ENCODE measurements around the gene POLDIP2.
A peak's percentile ranks its signal among the peaks of the same experiment; 100 is the strongest.

Gene POLDIP2

DNA sequence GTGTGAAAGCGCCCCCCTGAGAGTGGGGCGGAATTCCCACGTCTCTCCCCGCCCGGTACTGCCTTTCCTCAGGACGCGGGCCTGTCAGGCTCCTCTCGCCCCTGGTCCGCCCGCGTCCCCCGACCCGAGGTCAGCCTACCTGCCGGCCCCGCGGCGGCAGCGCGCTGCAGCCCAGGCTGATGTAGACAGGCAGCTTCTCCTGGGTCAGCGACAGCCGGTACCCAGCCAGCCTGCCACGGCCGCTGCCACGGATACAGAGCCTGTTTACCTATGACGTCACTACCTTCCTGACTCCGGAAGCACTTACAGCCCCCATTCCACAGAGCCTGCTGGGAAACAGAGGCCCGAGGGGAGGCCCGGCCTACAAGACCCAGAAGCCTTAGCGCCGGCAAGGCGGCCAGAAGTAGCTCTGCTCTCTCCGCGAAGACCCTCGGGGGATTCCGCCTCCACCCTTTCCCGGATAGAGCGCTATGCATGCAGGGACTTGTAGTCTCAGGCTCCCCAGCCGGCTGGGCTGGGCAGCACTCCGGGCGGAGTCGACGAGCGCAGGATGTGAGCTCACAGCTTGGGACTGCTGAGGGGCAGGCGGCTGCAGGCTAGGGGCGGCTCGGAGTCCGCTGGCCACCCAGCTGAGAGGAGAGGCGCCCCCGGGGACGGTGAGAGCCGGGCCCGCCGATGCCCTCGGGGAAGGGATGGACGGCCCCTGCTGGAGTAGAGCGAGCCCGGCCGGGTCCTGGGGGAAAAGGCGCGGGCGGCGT, 21.9 kb downstream of the POLDIP2 start, which contains the start of the genes IFT20 and TNFAIP1:
IFT20 (minus strand) TSS at position 272 of the 758 bp plus-strand sequence. CDS start 3,487 bp downstream, outside the sequence.
TNFAIP1 (plus strand) TSS at position 561 of the 758 bp plus-strand sequence. CDS start 3,761 bp downstream, outside the sequence.
- DNase-seq = peak; percentile 95

GRCh38 chr17:28334666-28335200, 22.6 kb downstream of the POLDIP2 start:
- DNase-seq = no peak

DNA sequence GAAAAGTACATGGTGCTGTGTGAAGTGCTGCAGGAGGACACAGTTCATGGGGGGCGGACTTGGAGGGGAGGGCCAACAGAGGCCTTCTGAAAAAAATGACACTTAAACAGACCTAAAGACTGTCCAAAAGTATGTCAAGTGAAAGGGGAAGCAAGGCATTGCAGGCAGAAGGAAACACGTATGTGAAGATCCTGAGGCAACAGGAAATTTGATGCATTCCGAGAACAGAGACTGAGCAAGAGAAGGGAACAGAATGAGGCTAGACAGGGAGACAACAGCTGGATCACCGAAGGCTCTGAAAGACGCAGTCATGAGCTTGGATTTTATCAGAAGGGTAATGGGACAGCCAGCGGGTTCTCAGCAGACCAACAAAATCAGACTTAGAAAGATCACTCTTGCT, 23.2 kb downstream of the POLDIP2 start:
- DNase-seq = no peak

- DNase-seq = no peak
These were observed 24.1 kb downstream of the POLDIP2 start for GRCh38 chr17:28333083-28333746.

DNA sequence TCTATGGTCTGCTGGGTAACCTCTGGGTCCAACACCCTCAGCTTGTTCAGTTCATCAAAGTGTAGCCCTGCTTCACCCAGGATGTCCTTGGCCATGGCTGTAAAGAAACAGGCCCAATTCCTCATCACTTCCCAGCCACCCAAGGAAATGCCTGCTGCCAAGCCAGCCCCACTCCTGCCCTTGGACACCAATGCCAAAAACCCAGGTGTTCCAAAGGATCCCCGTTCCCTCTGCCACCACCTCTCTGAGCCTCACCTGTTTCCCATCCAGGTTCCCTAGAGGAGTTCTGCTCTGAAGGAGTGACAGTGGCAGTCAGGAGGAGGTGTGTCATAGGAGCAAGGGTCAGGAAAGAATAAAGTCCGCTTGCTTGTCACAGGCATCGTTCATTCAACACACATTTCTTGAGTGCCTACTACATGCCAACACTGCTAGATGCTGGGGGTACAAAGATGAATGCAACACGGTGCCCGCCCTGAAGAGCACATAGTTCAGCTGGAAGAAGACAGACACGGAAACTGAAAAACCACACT, 25.4 kb downstream of the POLDIP2 start:
- no peak for DNase-seq

DNA sequence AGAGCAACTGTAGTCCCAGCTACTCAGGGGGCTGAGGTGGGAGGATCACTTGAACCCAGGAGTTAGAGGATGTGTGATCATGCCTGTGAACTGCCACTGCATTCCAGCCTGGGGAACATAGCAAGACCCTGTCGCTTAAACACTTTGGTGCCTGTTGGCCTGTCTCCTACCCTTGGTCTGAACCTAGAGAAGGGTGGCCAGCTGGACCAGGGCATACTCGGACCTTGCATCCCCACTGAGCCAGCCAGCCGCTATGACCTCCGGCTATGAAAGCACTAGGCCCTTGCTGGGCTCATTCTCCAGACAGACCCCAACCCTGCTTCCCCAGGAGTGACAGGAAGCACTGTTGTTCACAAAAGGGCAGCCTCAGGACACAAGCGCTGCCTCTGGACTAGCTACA, 26.7 kb downstream of the POLDIP2 start:
- DNase-seq = peak; percentile 20

GRCh38 chr17:28328325-28328724, 29.0 kb downstream of the POLDIP2 start:
- DNase-seq = peak; percentile 12

DNA sequence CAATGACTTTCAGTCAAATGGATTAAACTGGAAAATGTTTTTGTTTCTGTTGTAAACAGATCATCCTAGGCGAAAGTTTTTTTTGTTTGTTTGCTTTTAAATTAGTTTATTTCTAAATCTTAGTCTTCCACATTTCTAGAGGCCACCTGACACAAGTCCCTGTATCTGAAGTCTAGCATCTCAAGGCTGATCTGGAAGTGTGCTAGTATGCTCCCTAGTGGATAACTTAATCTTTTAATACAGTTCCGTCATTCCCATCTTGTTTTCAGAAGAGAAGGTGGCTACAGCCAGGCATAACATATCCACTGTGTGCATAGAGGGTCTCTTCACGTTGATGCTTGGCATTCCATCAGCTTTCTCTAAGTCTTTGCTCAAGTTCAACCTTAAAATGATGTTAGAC, 29.6 kb downstream of the POLDIP2 start:
- DNase-seq = no peak

- DNase-seq = peak; percentile 46
These were observed 30.2 kb downstream of the POLDIP2 start for GRCh38 chr17:28327031-28327607.

GRCh38 chr17:28326114-28326513, 31.2 kb downstream of the POLDIP2 start:
- peak; percentile 12 for DNase-seq

DNA sequence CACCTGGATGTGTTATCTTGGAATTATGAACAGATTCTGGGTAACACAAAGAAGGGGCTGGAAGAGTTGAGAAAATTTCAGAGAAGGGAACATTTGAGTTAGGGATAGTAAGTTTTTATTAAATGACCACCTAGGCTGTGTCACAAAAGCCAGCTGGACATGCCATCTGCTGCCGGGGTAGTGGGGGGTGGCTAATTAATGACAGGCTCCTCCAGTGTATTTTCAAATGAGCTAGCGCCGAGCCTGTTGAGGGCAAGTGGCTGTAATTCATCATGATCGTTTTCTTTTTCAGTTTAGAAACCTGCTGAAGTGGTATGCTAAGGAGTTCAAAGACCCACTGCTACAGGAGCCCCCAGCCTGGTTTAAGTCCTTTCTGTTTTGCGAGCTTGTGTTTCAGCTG, 32.1 kb downstream of the POLDIP2 start:
- no peak for DNase-seq

GRCh38 chr17:28324781-28325180, 32.5 kb downstream of the POLDIP2 start:
- no peak for DNase-seq

GRCh38 chr17:28324267-28324745, 33.0 kb downstream of the POLDIP2 start:
- no peak for DNase-seq

GRCh38 chr17:28320215-28321061, 36.9 kb downstream of the POLDIP2 start:
- DNase-seq = no peak

- no peak for DNase-seq
These were observed 37.8 kb downstream of the POLDIP2 start for GRCh38 chr17:28319598-28319935.

DNA sequence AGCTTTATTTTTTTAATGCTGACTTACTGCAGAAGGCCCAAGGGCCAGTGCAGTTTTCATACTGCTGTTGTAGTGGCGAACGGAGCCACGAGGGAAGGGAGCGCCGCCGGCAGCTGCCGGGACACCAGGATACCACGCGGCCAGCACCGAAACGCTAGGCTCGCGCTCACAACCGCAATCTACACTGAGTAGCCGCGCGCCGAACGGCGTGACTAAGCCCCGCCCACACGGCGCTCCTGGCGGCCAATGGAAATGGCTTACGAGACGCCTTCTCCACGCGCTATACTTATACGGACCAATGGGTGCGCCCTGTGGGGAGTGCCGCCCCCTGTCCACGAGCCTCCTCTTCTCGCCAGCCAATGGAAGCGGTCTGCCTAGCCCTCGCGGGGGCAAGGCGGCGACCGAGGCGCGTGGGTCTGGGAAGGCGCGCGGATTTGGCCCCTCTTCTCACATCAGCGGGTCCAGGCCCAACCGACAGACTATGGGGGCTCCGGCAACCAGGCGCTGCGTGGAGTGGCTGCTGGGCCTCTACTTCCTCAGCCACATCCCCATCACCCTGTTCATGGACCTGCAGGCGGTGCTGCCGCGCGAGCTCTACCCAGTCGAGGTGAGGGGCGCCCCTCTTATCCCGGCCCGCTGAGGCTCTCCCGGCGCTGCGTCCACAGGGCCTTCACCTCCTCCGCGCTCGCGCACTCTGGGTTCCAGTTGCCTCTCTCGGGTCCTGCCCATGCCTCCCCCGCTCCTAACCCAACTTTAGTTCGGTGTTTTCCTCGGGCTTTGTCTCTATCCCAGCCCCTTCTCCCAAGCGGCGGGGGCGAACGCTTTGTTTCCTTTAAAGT, 38.3 kb downstream of the POLDIP2 start, which contains the start of gene TMEM97:
TMEM97 (plus strand) TSS at position 442 of the 839 bp plus-strand sequence; CDS start at position 482, 40 bp downstream.
- DNase-seq = peak; percentile 97

- DNase-seq = peak; percentile 41
These were observed 39.2 kb downstream of the POLDIP2 start for GRCh38 chr17:28317966-28318758.

DNA sequence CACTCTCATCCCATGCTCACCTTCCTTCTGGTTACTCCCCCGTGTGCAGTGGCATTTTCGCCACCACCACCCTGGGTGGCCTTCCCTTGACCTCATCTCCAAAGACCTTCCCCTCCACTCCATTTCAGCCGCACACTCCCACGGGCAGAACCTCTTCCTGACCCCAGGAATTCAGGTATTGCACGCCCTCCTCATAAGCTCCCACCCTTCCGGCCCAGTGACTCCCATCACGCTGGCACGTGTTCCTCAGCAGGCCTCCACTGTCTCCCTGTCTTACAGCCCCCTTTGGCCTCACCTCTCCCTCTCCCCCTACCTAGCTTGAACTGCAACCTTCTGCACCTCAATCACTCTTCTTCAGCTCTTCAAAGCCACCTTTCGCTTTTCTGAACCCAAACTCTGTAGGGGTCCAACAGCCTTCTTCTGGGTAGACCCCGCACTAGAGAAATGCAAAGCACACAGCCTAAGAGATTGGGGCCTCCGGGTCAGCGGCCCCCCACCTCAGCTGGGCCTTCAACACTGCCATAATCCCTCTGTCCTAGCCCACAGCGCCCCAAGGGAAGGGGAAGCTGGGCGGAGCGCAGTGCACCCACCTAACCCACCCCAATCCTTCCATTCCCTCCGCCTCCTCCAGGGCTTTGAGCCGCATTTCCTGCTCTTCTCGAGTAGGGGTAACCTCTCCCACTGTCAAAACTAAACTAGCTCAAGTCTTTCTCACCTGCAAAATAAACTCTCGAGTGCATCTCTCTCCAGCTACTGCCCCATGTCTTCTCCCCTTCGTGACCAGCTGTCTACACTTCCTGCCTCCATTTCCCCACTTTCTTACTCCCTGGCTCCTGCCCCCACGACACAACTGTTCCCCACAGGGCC, 40.0 kb downstream of the POLDIP2 start:
- DNase-seq = no peak

Measured in stimulated activated CD8-positive, alpha-beta memory T cell treated with anti-CD3 and anti-CD28 coated beads, Interleukin-4, amount 100 ng/mL, for 48 hours (primary cell).